Mesodermal cell (in vitro differentiated cells): ENCODE results near the gene AREL1.

Experiments used
- H3K27ac ChIP-seq: 2 replicates; pipeline ENCODE4 v1.7.0; 2013; ENCODE audit warnings: mild to moderate bottlenecking, low read depth, low read length, moderate library complexity; ENCODE audit not compliant: severe bottlenecking
- H3K36me3 ChIP-seq: 2 replicates; pipeline ENCODE4 v1.7.1; 2013; ENCODE audit warnings: mild to moderate bottlenecking, low read length, moderate library complexity; ENCODE audit not compliant: control insufficient read depth, insufficient read depth
- H3K4me1 ChIP-seq: one replicate; pipeline ENCODE4 v1.7.1; 2013; ENCODE audit warnings: mild to moderate bottlenecking, low read length; ENCODE audit not compliant: insufficient read depth, control insufficient read depth, poor library complexity, severe bottlenecking
- H3K4me3 ChIP-seq: 2 replicates; pipeline ENCODE4 v1.7.0; 2013; ENCODE audit warnings: low read length, control low read depth, mild to moderate bottlenecking; ENCODE audit not compliant: insufficient read depth, poor library complexity, severe bottlenecking; ENCODE audit errors: extremely low read depth
- H3K9me3 ChIP-seq: 2 replicates; pipeline ENCODE4 v1.7.1; 2013; ENCODE audit warnings: mild to moderate bottlenecking, low read length, moderate library complexity; ENCODE audit not compliant: control insufficient read depth
- WGBS, 2 experiments: methylation state at CpG; one replicate each; pipeline ENCODE4 v1.1.5; 2013; ENCODE audit warnings: missing lambda C conversion rate in 2 of 2; ENCODE audit not compliant: insufficient coverage in 2 of 2; 5-methylcytosine and 5-hydroxymethylcytosine counted together

Gene AREL1

DNA sequence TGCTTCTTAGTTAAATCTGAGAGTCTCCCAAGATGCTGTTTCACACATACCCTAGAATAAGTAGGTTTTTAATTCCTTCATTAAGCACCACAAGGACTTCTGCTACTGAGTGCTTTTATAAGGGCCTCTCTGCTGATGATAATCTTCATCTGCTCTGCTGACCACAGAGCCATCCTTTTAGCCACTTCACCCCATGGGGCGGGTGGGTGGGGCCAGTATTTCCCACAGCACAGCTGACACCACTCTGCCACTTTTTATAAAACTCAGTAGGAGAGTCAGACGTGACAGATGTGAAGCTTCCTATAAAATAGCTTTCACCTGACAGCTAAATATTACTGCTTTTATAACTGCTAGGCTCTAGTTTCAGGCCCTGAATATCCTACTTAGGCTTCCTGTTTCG, 20.3 kb upstream of the AREL1 start:
- H3K9me3 ChIP-seq = no peaks in the 10 kb centered on the region
- no peak overlapping the region for H3K27ac ChIP-seq
- H3K4me3 ChIP-seq = no peak overlapping the region
- 88 to 100% methylated on average over 1 to 2 of the region's 3 CpGs for WGBS, 2 experiments
- H3K4me1 ChIP-seq = no peaks in the 10 kb centered on the region
- peaks cover 44% of the 10 kb centered on the region for H3K36me3 ChIP-seq

DNA sequence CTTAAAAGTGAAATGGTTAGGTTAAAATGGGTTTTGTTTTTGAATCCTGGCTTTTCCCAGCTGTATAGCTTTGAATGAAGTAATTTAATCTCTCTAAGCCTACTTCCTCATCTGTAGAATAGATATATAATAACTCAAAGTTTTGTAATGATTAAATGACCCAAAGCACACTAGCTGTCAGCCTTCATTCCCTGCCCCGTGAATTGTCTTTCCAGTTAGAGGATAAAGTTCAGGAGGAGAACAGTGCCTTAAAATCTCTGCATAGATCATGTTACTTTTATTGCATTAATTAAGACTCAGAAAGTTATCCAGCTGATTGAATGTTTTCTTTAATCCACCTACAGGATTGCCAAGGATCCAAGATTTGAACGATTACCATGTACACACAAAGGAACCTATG, 19.5 kb upstream of the AREL1 start:
- no peaks in the 10 kb centered on the region for H3K9me3 ChIP-seq
- H3K4me3 ChIP-seq = no peak overlapping the region
- H3K36me3 ChIP-seq = peaks cover 38% of the 10 kb centered on the region
- H3K27ac ChIP-seq = no peak overlapping the region
- no CpG with 5 or more reads among the region's 2 CpGs for WGBS, 2 experiments
- H3K4me1 ChIP-seq = no peaks in the 10 kb centered on the region

DNA sequence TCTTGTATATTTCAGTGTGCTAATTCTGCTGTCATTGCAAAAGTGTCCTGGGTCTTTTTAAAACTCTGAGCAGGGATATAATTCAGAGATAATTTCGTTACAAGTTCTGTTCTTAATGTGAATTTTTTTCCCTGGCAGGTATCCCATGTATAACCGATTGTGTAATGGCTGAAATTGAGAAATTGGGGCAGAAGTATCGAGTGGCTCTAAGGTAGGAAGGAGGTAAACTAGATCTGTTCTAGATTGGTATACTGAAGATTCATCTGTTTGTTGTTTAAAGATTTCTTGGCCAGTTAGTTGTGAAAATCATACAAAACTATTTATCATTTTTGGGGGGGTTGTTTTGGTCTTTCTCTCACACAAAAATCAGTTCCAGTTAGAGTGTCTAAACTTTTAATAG, 10.3 kb upstream of the AREL1 start:
- no peak overlapping the region for H3K27ac ChIP-seq
- WGBS, 2 experiments = 84 to 94% methylated on average over 2 of the region's 3 CpGs
- H3K4me3 ChIP-seq = no peak overlapping the region
- peaks cover 62% of the 10 kb centered on the region for H3K36me3 ChIP-seq
- no peaks in the 10 kb centered on the region for H3K4me1 ChIP-seq
- no peaks in the 10 kb centered on the region for H3K9me3 ChIP-seq

DNA sequence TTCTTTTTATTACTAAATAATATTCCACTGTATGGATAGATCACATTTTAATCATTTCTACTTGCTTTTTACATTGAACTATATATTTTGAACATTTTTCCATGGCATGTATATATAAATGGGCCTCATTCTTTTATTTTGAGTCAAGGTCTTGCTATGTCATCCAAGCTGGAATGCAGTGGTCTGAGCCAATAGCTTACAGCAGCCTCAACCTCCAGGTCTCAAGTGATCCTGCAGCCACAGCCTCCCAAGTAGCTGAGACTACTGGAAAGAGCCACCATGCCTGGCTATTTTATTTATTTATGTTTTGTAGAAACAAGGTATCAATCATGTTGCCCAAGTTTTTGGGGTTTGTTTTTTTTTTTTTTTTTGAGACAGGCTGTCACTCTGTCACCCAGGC, 7.6 kb upstream of the AREL1 start:
- Histone ChIP-seq H3K27ac (no peak overlapping the region), H3K4me1 (no peaks in the 10 kb centered on the region), H3K9me3 (no peaks in the 10 kb centered on the region), H3K36me3 (peaks cover 74% of the 10 kb centered on the region), H3K4me3 (no peak overlapping the region)

DNA sequence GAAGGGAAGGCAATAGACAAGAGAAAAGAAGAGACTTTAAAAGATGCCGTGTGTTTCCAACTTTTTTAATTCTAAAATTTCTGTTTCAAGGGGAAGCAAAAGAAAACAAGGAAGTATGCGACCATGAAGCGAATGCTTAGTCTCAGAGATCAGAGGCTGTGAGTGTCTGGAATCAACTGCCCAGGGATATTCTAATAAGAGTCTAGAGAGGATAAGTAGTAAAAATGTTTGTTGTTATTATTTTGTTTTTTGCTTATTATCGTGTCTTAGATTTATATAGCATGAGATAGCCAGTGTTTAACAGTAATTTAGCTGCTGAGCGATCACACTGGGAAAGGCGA, 485 bp upstream of the AREL1 start:
- H3K4me1 ChIP-seq = peaks cover 2% of the 10 kb centered on the region
- H3K27ac ChIP-seq = peak overlapping the region; percentile 10
- H3K9me3 ChIP-seq = no peaks in the 10 kb centered on the region
- peaks cover 30% of the 10 kb centered on the region for H3K36me3 ChIP-seq
- peak overlapping the region; percentile 81 for H3K4me3 ChIP-seq
- WGBS, 2 experiments = 5 to 8% methylated on average over 4 of the region's 6 CpGs

DNA sequence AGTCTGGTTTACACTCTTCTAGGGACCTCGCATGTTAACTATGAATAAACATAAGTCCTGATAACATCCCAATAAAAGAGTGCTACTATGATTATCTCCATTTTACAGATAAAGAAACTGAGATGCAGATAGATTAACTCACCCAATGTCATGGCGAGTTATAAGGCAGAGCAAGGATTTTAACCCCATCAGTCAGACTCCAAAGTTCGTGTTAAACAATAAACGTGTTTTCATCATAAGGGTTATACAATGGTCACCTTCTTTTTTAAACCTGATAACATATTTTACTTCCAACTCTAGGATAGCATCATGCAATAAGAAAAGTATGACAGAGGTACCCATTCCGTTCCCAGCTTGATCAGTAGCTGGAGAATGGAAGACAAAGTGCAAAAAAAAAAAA, 1.2 kb downstream of the AREL1 start:
- Histone ChIP-seq H3K9me3 (no peaks in the 10 kb centered on the region), H3K4me3 (peak overlapping the region; percentile 81), H3K4me1 (peaks cover 2% of the 10 kb centered on the region), H3K36me3 (peaks cover 14% of the 10 kb centered on the region), H3K27ac (no peak overlapping the region)
- WGBS, 2 experiments = 100% methylated on average over 1 to 2 of the region's 5 CpGs

DNA sequence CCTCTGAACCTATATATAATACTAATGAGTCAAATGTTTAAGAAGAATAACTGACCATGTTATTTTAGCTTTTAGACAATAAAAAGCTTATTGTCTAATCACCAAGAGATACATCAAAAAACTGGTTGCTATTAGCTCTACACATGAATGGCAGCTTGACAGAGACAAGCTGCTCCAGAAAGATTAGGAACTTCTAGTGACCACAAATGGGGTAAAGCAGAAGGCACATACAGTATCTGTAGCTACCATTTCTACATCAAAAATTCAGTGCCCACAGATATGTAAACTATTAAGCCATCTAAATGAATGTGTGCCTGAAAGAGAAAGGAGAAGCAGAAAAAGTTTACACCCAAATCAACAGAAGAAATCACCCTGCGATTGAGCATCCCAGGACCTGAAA, 2.4 kb downstream of the AREL1 start:
- Histone ChIP-seq H3K9me3 (no peaks in the 10 kb centered on the region), H3K36me3 (peaks cover 8% of the 10 kb centered on the region), H3K4me3 (no peak overlapping the region), H3K4me1 (peaks cover 2% of the 10 kb centered on the region), H3K27ac (no peak overlapping the region)
- 100% methylated on average over 1 of the region's 1 CpG; no CpG with 5 or more reads in 1 of the 2 experiments for WGBS, 2 experiments

DNA sequence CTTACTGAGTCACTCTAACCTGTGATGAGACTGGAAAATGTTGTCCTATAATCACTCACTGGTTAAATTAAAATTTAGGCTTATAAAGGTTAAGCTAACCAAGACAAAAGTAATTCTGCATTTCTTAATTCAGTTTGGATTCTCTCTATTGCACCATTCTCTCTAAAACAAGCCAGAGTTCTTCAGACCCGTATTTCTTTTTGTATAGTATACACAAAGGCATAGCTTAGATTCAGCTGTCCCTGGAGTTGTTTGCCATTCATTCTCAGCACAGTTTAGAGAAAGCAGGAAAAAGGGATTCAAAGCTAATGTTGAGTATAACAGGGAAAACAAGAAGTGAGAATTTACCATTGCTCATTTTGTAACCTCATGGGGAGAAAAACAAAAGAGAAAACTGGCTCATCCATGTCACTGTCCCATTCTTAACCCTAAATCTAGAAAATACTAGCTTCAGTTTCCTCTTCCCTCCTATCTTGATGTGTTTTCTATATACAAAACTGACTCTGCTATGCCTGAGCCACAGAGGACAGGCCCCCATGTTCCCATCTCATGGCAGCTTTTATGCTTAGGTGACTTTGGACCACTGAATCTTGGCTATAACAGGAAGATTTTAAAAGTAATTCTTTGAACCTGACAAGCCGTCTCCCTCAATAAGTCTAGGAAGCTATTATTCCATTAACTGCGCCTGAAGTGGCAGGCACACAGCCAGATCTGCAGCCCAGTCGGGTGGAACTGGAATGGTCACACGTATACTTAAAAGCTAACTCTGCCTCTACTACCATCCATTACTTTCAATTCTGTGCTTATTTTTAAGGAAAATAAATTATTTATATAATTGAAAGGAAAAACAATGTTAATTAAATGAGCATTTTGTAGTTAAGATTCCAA, 7.0 kb downstream of the AREL1 start:
- peaks cover 25% of the 10 kb centered on the region for H3K9me3 ChIP-seq
- no peak overlapping the region for H3K4me3 ChIP-seq
- WGBS, 2 experiments = 100% methylated on average over 1 of the region's 5 CpGs; no CpG with 5 or more reads in 1 of the 2 experiments
- H3K4me1 ChIP-seq = no peaks in the 10 kb centered on the region
- H3K36me3 ChIP-seq = peaks cover 22% of the 10 kb centered on the region
- H3K27ac ChIP-seq = no peak overlapping the region

DNA sequence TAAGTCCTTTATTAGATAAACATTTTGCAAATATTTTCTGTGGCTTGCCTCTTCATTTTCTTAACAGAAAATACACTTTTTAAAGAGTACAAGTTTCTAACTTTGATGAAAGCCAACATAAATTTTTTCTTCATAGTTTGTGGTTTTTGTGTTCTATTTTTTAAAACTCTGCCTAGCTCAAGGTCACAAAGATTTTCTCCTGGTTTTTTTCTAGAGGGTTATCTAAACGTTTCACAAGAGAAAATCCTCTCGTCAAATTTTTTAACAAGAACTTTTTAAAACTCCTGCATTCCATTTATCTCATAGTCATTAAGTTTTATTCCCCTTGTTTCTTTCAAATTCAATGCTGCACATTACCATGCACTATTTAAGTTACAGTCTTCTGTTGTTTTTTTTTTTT, 8.2 kb downstream of the AREL1 start:
- 71 to 100% methylated on average over 1 to 2 of the region's 2 CpGs for WGBS, 2 experiments

DNA sequence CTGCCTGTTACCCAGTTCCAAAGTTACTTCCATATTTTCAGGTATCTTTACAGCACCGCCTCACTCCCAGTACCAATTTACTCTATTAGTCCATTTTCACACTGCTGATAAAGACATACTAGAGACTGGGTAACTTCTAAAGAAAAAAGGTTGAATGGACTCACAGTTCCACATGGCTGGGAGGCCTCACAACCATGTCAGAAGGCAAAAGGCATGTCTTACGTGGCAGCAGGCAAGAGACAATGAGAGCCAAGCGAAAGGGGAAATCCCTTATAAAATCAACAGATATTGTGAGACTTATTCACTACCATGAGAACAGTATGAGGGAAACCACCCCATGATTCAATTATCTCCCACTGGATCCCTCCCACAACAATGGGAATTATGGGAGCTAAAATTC, 9.8 kb downstream of the AREL1 start:
- Histone ChIP-seq H3K9me3 (peaks cover 25% of the 10 kb centered on the region), H3K4me3 (no peak overlapping the region), H3K4me1 (no peaks in the 10 kb centered on the region), H3K27ac (no peak overlapping the region), H3K36me3 (peaks cover 46% of the 10 kb centered on the region)
- WGBS, 2 experiments = 92 to 100% methylated on average over 2 of the region's 3 CpGs

More for the DNA sequence above, 8.2 kb downstream of the AREL1 start:
- H3K4me3 ChIP-seq = no peak overlapping the region
- H3K27ac ChIP-seq = no peak overlapping the region
- peaks cover 32% of the 10 kb centered on the region for H3K36me3 ChIP-seq
- H3K9me3 ChIP-seq = peaks cover 25% of the 10 kb centered on the region
- no peaks in the 10 kb centered on the region for H3K4me1 ChIP-seq

DNA sequence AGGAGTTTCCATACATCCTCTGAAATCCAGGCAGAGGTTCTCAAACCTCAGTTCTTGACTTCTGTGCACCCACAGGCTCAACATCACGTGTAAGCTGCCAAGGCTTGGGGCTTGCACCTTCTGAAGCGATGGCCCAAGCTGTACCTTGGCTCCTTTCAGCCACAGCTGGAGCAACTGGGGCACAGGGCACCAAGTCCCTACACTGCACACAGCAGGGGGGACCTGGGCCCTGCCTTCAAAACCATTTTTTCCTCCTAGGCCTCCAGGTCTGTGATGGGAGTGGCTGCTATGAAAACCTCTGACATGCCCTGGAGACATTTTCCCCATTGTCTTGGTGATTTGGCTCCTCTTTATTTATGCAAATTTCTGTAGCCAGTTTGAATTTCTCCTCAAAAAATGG, 10.6 kb downstream of the AREL1 start:
- 92 to 100% methylated on average over 2 of the region's 2 CpGs for WGBS, 2 experiments
- no peaks in the 10 kb centered on the region for H3K4me1 ChIP-seq
- H3K27ac ChIP-seq = no peak overlapping the region
- H3K4me3 ChIP-seq = no peak overlapping the region
- peaks cover 25% of the 10 kb centered on the region for H3K9me3 ChIP-seq
- peaks cover 53% of the 10 kb centered on the region for H3K36me3 ChIP-seq
